Spinal cord (tissue), 10 donors: ENCODE results near the gene WEE1. TPM values are rescaled to one million over a fixed set of nuclear protein-coding genes. Genes with fewer than 3 reads are reported as not detected.
A peak's percentile ranks its signal among the peaks of the same experiment; 100 is the strongest.

Experiments used
- DNase-seq, 6 donors: peaks; one replicate each; pipeline versions ENCODE4 v3.0.0 to v3.0.0-alpha.2; 2013 to 2015; ENCODE audit warnings: low spot score in 6 of 6, low read depth in 4 of 6
- H3K27ac ChIP-seq: one replicate; pipeline ENCODE4 v1.5.1; 2013; ENCODE audit warnings: low read depth, low read length, control low read depth
- H3K27me3 ChIP-seq: one replicate; pipeline ENCODE4 v1.6.1; 2013; ENCODE audit warnings: low read length; ENCODE audit not compliant: control insufficient read depth, insufficient read depth
- H3K36me3 ChIP-seq: one replicate; pipeline ENCODE4 v1.6.1; 2013; ENCODE audit warnings: low read length; ENCODE audit not compliant: control insufficient read depth, insufficient read depth
- H3K4me1 ChIP-seq: one replicate; pipeline ENCODE4 v1.6.1; 2013; ENCODE audit warnings: low read length; ENCODE audit not compliant: control insufficient read depth, insufficient read depth
- H3K4me3 ChIP-seq: one replicate; pipeline ENCODE4 v1.5.1; 2013; ENCODE audit warnings: low read depth, low read length, control low read depth
- H3K9me3 ChIP-seq: one replicate; pipeline ENCODE4 v1.6.1; 2013; ENCODE audit warnings: low read length; ENCODE audit not compliant: control insufficient read depth, insufficient read depth
- WGBS: methylation state at CpG from one replicate; pipeline ENCODE4 v1.1.5; 2013; ENCODE audit warnings: missing lambda C conversion rate; ENCODE audit not compliant: insufficient coverage; 5-methylcytosine and 5-hydroxymethylcytosine counted together
- polyA plus RNA-seq, 2 donors: library from polyadenylated mRNA; unstranded; fragments of 120-200 nt; gene quantifications; one replicate each; pipeline ENCODE4 v1.2.1, GENCODE V29; 2013; ENCODE audit not compliant: insufficient read length in 2 of 2
- total RNA-seq, 2 donors: library from RNA; depleted of rRNA in 1 of 2; stranded (reverse); fragments of 120-200 nt in 1 of 2; fragments of >200 nt in 1 of 2; gene quantifications; one replicate each; pipeline versions ENCODE4 v1.2.3 to v1.2.4, GENCODE V29; 2013 to 2014
- donor health status: healthy.

The WEE1 gene
- total and polyA plus RNA-seq, 4 donors: 32.5 to 53.2 (median 40.7) TPM

GRCh38 chr11:9563196-9563730 is 10.2 kb upstream of the WEE1 start:
- 50% methylated on average over 1 of the region's 1 CpG for whole genome bisulfite sequencing
- peak in 1 of 6 donors; percentile 40 for DNase-seq
- Histone ChIP-seq H3K9me3 (peaks cover 3% of the 10 kb centered on the region), H3K4me1 (peaks cover 6% of the 10 kb centered on the region), H3K27me3 (no peaks in the 10 kb centered on the region), H3K36me3 (no peaks in the 10 kb centered on the region), H3K27ac (no peak overlapping the region), H3K4me3 (no peak overlapping the region)

DNA sequence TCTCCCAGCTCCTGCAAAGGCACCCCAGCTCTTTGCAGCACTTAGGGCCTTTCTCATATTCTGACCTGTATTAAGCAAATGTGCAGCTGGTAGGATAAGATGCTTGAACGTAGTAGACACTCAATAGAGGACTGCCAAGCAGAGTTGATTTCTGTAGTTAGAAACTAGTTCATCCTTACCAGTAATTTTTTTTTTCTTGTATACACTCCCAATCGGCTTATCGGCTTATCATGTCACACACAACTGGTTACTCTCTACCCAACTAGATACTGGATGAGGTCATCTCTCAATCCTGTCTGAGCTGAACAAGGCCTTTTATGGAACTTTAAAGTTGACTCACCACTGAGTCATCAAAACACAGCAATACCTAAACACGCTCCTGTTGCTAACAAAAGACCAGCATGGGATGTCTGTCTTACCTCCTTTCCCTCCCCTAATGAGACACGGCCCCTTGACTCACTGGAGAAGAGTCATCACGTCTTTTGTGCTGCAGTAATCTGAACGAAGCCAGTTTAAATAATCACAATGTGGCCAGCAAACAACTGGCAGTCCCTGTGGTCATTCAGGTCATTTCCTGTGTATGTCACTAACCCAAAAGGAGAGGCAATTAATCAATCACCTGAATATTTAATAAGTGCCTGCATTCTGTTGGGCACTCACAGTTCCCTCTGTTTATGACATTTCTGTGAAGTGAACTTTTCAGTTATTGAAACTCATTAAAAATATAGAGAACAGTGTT is 7.5 kb upstream of the WEE1 start:
- no peak overlapping the region for H3K4me3 ChIP-seq
- H3K36me3 ChIP-seq: no peaks in the 10 kb centered on the region
- peaks cover 3% of the 10 kb centered on the region for H3K9me3 ChIP-seq
- peaks cover 13% of the 10 kb centered on the region for H3K4me1 ChIP-seq
- H3K27me3 ChIP-seq: no peaks in the 10 kb centered on the region
- no peak overlapping the region for H3K27ac ChIP-seq
- 56% methylated on average over 6 of the region's 7 CpGs for WGBS
- peak in 1 of 6 donors; percentile 10 for DNase-seq

DNA sequence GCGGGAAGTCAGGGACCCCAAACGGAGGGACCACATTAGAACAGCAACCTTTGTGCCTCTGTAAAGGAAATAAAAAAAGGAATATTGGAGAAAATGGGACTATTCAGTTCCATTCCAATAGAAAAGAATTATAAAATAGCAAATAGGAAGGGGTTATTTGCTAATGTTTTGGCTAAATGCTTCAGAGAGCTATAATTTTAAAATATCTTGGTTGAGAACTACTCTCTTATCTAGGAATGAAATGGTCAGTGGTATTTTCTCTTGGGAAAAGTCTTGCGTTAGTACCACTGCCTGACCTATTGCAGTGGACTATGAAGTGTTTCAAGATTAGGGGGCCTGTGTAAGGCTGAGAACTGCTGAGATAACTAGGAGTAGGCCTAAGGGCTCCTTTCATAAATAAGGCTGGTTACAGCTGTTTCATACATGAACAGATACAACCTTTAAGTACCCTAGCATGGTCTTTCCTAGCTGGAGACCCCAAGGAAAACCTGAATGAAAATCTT is 6.9 kb upstream of the WEE1 start:
- Histone ChIP-seq H3K4me3 (no peak overlapping the region), H3K9me3 (no peaks in the 10 kb centered on the region), H3K4me1 (peaks cover 13% of the 10 kb centered on the region), H3K27ac (no peak overlapping the region), H3K36me3 (no peaks in the 10 kb centered on the region), H3K27me3 (no peaks in the 10 kb centered on the region)
- DNase-seq: no peak
- no CpG with 5 or more reads among the region's 3 CpGs for WGBS

DNA sequence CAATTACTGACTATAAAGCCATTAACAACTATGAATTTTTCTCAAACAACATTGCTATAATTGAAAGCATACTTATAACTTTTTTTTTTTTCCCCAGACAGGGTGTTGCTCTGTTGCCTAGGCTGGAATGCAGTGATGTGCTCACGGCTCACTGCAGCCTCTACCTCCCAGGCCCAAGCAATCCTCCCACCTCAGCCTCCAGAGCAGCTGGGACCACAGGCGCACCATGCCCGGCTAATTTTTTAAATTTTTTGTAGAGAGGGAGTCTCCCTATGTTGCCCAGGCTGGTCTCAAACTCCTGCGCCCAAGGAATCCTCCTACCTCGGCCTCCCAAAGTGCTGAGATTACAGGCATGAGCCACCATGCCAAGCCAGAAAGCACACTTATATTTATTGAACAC is 6.1 kb upstream of the WEE1 start:
- no peak overlapping the region for H3K4me3 ChIP-seq
- no peak for DNase-seq
- WGBS: 100% methylated on average over 2 of the region's 5 CpGs
- no peaks in the 10 kb centered on the region for H3K9me3 ChIP-seq
- no peaks in the 10 kb centered on the region for H3K36me3 ChIP-seq
- H3K27ac ChIP-seq: no peak overlapping the region
- H3K4me1 ChIP-seq: peaks cover 17% of the 10 kb centered on the region
- no peaks in the 10 kb centered on the region for H3K27me3 ChIP-seq

DNA sequence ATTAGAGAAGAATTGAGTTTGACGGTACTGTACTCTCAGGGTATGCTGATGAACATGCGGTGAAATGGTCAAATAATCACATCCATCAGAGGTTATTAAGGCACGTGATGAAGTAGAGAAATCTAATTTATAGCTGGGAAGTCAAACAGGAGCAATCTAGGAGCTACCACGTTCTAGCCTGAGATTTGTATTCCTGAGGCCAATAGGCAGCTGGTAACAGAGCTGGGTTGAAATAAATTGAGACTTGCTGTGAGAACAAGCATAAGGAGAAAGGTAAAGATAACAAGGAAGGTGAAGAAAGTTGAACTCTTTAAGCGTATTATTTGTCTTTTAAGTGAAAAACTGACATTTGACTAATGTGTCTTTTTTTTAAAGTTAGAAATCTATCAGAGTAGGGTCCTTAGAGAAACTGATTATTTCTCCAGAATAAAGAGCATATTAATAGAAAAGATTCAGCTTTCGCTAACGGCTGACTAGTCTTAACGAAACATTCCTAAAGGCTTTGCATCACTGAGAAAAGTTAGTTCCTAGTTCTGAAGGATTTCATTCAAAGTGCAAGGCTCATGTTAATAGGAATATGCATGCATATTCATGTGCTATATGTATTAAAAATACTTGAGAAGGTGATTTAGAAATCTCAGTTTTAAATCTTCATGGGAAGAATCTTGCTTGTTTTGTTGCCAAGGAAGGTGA is 5.2 kb upstream of the WEE1 start:
- no peaks in the 10 kb centered on the region for H3K27me3 ChIP-seq
- H3K4me3 ChIP-seq: no peak overlapping the region
- no peaks in the 10 kb centered on the region for H3K9me3 ChIP-seq
- H3K36me3 ChIP-seq: no peaks in the 10 kb centered on the region
- 15% methylated on average over 1 of the region's 8 CpGs for WGBS
- H3K4me1 ChIP-seq: peaks cover 19% of the 10 kb centered on the region
- H3K27ac ChIP-seq: peak overlapping the region; percentile 65
- no peak for DNase-seq

DNA sequence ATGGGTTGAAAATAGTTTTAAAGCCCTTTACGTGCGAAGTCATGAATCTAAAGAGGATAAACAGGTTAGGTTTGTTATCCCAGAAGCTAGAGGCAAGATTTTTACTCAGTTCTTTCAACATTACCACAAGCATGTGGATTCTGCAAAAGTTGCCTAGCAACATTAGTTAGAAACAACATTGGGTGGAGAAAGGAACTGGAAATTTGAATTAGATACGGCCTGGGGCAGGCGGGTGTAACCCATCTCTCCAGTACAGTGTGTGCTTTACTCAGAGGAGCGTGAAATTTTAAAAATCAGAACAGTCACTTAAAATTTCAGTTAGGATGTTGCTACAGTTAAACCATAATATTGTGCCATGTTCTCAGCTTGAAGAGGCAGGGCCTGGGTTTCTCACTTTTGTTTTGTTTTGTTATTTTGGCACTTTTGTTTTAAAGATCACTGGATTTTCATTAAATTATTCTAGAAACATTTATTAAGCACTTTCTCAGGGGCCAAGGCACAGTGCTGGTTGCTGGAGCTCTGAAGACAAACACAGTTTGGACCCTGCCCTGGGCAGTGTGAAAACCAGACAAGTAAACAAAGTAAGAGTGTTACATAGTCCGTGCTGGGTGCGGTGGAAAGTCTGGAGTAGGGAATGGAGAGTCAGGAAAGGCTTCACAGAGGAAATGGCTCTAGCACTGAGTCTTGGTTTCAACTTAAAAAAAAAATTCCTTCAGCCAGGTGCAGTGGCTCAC is 4.4 kb upstream of the WEE1 start:
- Histone ChIP-seq H3K4me1 (peaks cover 17% of the 10 kb centered on the region), H3K27ac (peak overlapping the region; percentile 65), H3K9me3 (no peaks in the 10 kb centered on the region), H3K36me3 (no peaks in the 10 kb centered on the region), H3K27me3 (no peaks in the 10 kb centered on the region), H3K4me3 (peak overlapping the region; percentile 3)
- 30% methylated on average over 4 of the region's 7 CpGs for WGBS
- peak in 5 of 6 donors; percentile 38 to 82 (median 48) for DNase-seq

- H3K27ac ChIP-seq: peak overlapping the region; percentile 65
Measured at GRCh38 chr11:9569588-9570164, 3.8 kb upstream of the WEE1 start.

DNA sequence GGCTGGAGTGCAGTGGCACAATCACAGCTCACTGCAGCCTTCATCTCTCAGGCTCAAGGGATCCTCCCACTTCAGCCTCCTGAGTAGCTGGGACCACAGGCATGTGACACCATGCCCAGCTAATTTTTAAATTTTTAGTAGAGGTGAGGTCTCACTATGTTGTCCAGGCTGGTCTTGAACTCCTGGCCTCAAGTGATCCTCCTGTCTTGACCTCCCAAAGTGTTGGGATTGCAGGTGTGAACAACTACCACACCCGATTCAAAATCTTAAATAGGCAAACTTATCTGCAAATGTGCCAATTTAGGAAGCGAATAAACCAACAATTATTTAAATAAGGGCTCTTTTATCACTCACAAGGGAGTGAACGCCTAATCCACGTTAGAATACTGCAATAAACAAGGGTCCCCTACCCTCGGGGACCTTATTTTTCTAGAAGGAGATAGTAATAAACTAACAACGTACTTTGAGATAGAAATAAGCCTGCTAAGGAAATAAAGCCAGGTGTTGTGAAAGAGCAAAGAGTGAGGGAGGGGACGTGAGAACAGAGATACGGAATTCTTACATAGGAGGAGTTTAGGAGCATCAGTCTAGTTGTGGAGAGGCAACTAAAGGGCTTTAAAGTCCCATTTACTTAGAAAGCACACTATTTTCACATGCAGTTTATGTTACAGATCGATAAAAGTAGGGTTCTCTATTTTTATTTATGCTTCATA is 3.0 kb upstream of the WEE1 start:
- WGBS: 59% methylated on average over 2 of the region's 9 CpGs
- H3K27ac ChIP-seq: no peak overlapping the region
- no peaks in the 10 kb centered on the region for H3K36me3 ChIP-seq
- DNase-seq: no peak
- H3K27me3 ChIP-seq: no peaks in the 10 kb centered on the region
- no peaks in the 10 kb centered on the region for H3K9me3 ChIP-seq
- peaks cover 25% of the 10 kb centered on the region for H3K4me1 ChIP-seq
- no peak overlapping the region for H3K4me3 ChIP-seq

More at GRCh38 chr11:9569588-9570164, 3.8 kb upstream of the WEE1 start:
- H3K27me3 ChIP-seq: no peaks in the 10 kb centered on the region
- H3K4me1 ChIP-seq: peaks cover 19% of the 10 kb centered on the region
- no peaks in the 10 kb centered on the region for H3K9me3 ChIP-seq
- no peak for DNase-seq
- no peaks in the 10 kb centered on the region for H3K36me3 ChIP-seq
- no peak overlapping the region for H3K4me3 ChIP-seq
- WGBS: 80% methylated on average over 1 of the region's 5 CpGs
